Activated CD8-positive, alpha-beta memory T cell treated with anti-CD3 and anti-CD28 coated beads for 36 hours (primary cell): ENCODE measurements around the gene VPS54. TPM values are rescaled to one million over a fixed set of nuclear protein-coding genes. Genes with fewer than 3 reads are reported as not detected.
"Not testable (repeated sequence)": the region's sequence is repeated elsewhere in the genome, so short reads cannot be mapped to it uniquely, and the experiment has no call there.

Experiments
- CTCF ChIA-PET: fragments of 350-600 bp; sonication (Branson Sonifier 250); formaldehyde crosslinking; loops from one replicate; lab custom pipeline; 2021; ENCODE audit warnings: antibody characterized with exemption; lab: Charles Lee
- POLR2A ChIA-PET: fragments of 350-600 bp; sonication (Branson Sonifier 250); formaldehyde crosslinking; loops from one replicate; lab custom pipeline; 2021; ENCODE audit warnings: antibody characterized with exemption; lab: Charles Lee
- total RNA-seq, 2 experiments: library from RNA; stranded (reverse); gene quantifications; one replicate each; pipeline ENCODE4 v1.2.3, GENCODE V29; 2021

The VPS54 gene
- total RNA-seq, 2 experiments from 2014 or later: 11.1 to 11.7 TPM

- CTCF ChIA-PET: interaction anchor here (1.4 kb wide), 1 partner anchor 43 kb away, joined by 3 read pairs; no protein-coding TSS in a partner anchor
- POLR2A ChIA-PET: no interaction called here
Observed at GRCh38 chr2:63975437-63976124, 43.6 kb downstream of the VPS54 start.

- CTCF ChIA-PET: interaction anchor here (1.4 kb wide), 1 partner anchor 43 kb away, joined by 3 read pairs; no protein-coding TSS in a partner anchor
- POLR2A ChIA-PET: not testable (repeated sequence)
Observed at GRCh38 chr2:63975036-63975435, 44.2 kb downstream of the VPS54 start.

- ChIA-PET POLR2A (no interaction called here), CTCF (no interaction called here)
Observed at GRCh38 chr2:63962186-63962585, 57.0 kb downstream of the VPS54 start.

DNA sequence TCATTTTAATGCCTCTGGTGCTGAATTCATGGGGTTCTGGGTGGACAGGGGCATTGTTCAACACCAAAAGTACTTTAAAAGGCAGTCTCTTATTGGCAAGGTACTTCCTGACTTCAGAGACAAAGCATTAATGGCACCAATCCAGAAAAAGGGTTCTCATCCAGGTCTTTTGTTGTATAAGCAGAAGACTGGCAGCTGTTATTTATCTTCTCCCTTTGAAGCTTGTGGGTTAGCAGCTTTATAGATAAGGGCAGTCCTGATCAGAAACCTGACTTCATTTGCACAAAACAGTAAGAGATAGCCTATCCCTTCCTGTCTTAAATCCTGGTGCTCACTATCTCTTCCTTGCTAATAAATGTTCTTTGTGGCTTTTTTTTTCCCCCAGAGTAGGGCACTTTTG lies 68.8 kb downstream of the VPS54 start:
- POLR2A ChIA-PET: no interaction called here
- CTCF ChIA-PET: no interaction called here

GRCh38 chr2:63942788-63943187 lies 76.4 kb downstream of the VPS54 start:
- ChIA-PET CTCF (no interaction called here), POLR2A (no interaction called here)

DNA sequence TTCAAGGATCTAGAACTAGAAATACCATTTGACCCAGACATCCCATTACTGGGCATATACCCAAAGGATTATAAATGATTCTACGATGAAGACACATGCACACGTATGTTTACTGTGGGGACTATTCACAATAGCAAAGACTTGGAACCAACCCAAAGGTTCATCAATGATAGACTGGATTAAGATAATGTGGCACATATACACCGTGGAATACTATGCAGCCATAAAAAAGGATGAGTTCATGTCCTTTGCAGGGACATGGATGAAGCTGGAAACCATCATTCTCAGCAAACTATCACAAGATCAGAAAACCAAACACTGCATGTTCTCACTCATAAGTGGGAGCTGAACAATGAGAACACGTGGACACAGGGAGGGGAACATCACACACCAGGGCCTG lies 87.1 kb downstream of the VPS54 start:
- POLR2A ChIA-PET, CTCF ChIA-PET: not testable (repeated sequence)

DNA sequence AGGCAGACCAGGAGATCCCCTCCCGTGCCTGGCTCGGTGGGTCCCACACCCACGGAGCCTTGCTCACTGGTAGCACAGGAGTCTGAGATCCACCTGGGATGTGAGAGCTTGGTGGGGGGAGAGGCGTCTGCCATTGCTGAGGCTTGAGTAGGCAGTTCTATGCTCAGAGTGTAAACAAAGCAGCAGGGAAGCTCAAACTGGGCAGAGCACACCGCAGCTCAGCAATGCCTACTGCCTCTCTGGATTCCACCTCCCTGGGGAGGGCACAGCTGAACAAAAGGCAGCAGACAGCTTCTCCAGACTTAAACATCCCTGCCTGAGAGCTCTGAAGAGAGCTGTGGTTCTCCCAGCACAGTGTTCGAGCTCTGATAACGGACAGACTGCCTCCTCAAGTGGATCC lies 92.4 kb downstream of the VPS54 start:
- ChIA-PET POLR2A (no interaction called here), CTCF (no interaction called here)

DNA sequence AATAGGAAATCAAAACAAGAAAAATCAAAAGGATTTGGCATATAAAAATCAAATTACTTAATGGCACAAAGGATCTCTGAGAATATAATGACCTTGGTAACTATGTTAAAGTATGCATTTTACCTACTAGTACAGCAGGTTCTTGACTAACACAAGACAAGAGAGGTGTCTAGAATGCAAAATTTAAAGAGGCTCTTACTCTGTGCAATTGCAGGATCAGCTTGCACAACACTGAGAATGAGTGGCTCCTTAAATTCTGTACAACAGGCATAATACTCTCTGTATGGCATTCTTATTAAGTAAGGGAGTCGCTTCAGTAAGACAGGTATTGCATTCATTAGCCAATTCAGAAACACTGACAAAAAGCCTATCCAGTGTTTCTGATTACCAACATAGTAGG lies 104.9 kb downstream of the VPS54 start:
- POLR2A ChIA-PET: interaction anchor here (0.6 kb wide), 2 partner anchors 22 to 87 kb away, joined by 3 to 5 read pairs; no protein-coding TSS in a partner anchor
- CTCF ChIA-PET: no interaction called here

GRCh38 chr2:63903003-63903402 lies 116.2 kb downstream of the VPS54 start:
- ChIA-PET CTCF (no interaction called here), POLR2A (no interaction called here)

GRCh38 chr2:63902149-63902548 lies 117.1 kb downstream of the VPS54 start:
- POLR2A ChIA-PET: no interaction called here
- CTCF ChIA-PET: no interaction called here

DNA sequence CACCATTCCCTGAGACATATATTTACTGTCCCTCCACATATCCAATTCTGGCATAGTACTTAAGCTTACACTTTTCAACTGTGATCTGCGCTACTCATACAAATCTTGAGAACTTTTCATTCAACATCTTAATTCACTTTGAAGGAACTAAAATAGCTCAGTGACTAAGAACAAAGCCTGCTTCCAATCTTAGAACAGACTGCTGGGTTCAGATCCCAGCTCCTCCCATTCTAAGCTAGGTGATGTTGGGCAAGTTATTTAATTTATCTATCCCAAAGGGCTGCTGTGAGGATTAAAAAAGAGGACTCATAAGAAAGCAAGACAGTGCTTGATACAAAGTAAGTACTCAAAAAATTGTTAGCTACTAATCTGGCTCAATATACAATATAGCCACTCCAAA lies 119.6 kb downstream of the VPS54 start:
- ChIA-PET CTCF (no interaction called here), POLR2A (no interaction called here)

- POLR2A ChIA-PET: interaction anchor here (0.5 kb wide), 1 partner anchor 151 kb away, joined by 8 read pairs; no protein-coding TSS in a partner anchor
- CTCF ChIA-PET: no interaction called here
Observed at GRCh38 chr2:63898839-63899238, 120.4 kb downstream of the VPS54 start.

GRCh38 chr2:63894167-63894566 lies 125.1 kb downstream of the VPS54 start:
- ChIA-PET POLR2A (no interaction called here), CTCF (no interaction called here)

- POLR2A ChIA-PET: no interaction called here
- CTCF ChIA-PET: no interaction called here
Observed at GRCh38 chr2:63893163-63893562, 126.1 kb downstream of the VPS54 start.

DNA sequence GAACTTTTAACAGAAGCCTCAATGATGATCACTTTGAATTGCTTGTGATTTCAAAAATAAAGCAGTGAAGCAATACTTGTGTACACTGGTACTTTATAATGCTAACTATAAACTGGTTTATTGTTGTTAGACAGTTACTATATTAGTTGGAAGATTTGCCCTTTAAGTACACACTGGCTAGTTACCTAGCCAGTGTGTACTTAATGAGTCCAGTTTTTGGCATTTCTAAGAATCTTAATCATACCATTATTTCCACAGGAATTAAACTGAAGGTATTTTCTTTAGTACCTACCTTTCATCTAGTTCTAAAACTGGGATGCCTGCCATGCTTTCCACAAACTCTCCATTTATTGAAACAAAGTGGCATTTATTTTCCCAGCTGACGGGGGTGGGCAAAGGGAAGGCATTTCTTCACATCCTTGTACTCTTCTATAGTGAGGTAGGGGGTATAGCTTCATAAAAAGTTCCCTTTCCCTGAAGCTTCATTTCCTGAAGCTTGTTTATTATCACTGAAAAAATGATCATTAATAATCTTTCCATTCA lies 127.7 kb downstream of the VPS54 start:
- ChIA-PET CTCF (no interaction called here), POLR2A (interaction anchor here (0.6 kb wide), 1 partner anchor 23 kb away, joined by 3 read pairs; no protein-coding TSS in a partner anchor)

- CTCF ChIA-PET: no interaction called here
- POLR2A ChIA-PET: no interaction called here
Observed at GRCh38 chr2:63890678-63891077, 128.6 kb downstream of the VPS54 start.

GRCh38 chr2:63888490-63889402 lies 130.5 kb downstream of the VPS54 start:
- POLR2A ChIA-PET: no interaction called here
- CTCF ChIA-PET: no interaction called here

DNA sequence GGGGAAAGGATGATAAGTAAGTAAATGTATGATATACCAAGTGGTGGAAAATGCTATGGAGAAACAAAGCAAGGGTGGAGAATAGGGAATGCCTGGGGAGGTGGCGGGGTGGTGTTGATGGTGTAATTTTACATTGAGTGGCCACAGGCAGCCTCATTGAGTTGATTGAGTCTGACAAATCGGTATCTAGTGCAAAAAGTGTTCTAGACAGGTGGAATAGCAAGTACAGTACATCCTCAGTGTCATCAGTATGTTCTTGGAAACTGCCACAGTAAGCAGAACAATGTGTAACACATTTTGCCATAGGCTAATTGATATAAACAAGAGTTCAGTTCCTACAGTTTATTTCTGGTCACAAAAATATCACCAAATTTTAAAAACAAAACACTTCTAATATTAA lies 131.2 kb downstream of the VPS54 start:
- ChIA-PET CTCF (no interaction called here), POLR2A (no interaction called here)

GRCh38 chr2:63886445-63886844 lies 132.8 kb downstream of the VPS54 start:
- CTCF ChIA-PET: no interaction called here

More at GRCh38 chr2:63886445-63886844, 132.8 kb downstream of the VPS54 start:
- POLR2A ChIA-PET: no interaction called here
